Activated CD4-positive, alpha-beta T cell treated with anti-CD3 and anti-CD28 coated beads, Interleukin-2, Interleukin-6, amounts not matched to agents 100 ng/mL and 50 ng/mL, durations not matched to agents 16 hours and 8 hours (primary cell): ENCODE data around the gene BEST4.
"Not testable (repeated sequence)": the region's sequence is repeated elsewhere in the genome, so short reads cannot be mapped to it uniquely, and the experiment has no call there.

Experiments used
- DNase-seq: peaks from one replicate; pipeline ENCODE4 v3.0.0-alpha.2; 2020

The BEST4 gene

DNA sequence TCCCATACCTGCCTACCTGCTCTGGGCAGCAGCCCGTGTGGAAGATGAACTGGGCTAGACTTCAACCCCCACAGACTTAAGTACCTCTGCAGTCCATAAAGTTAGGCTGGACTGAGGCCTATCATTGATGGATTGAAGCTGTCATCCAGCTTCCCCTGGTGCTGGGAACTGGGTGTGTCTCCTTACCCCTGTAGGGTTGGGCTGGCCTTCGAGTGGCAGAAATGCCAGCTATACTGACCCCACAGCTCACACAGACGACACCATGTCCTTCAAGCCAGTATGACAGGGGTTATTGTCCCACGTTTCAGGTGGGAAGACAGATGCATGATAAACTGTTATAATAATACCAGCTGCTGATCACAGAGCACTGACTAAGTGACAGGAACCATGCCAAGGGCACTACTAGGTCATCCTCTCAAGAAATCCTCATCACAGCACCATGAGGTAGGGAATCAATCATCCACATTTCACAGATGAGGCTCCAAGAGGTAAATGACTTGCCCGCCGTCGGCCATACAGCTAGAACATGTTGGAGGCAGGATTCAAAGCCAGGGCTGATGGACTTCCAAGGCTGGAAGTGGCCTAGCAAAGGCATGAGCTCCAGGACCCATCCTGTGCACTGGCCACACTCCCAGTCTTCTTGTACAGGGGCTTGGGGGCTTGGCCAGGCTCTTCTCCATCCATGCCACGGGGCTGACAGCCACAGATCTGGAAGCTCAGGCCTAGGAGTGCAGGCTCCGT lies at the start of gene BEST4:
TSS of gene BEST4 (minus strand) at position 51 of the 741 bp plus-strand sequence. CDS start 465 bp downstream, outside the sequence.
- DNase-seq = no peak

GRCh38 chr1:44835738-44836675 lies 48.0 kb upstream of the BEST4 start:
- peak; percentile 91 for DNase-seq

- no peak for DNase-seq
These were observed 46.4 kb upstream of the BEST4 start for GRCh38 chr1:44834328-44834727.

DNA sequence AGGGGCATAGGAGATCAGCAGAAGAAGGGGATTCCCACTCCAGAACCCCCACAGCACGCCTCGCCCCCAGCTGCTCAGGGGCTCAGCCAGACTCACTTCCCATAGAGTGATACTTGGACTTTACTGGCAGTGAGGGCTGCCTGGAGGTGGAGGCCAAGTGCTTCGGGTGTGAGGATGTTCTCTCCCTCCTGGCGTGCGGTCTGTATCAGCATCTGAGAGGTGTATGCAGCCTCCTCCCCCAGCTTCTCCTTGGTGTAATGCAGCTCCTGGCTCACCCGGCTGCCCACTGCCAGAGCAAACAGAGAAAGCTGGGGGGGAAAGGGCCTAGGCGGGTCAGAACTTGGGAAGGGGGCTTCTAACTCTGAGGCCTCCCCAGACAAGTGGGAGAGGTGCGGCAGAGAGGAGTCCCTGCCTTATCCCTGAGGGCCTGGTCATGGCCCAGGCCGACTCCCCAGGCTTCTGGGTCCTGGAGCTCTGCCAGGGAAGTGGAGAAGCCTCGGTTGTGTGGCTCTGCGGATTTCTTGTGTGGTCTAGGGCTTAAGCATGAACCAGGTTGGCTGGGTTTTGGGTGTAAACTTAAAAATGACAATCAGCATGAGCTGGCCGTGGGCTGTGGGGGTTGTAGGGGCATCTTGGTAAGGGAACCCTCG lies 44.2 kb upstream of the BEST4 start:
- no peak for DNase-seq

GRCh38 chr1:44831516-44831915 lies 43.5 kb upstream of the BEST4 start:
- no peak for DNase-seq

GRCh38 chr1:44830900-44831304 lies 42.9 kb upstream of the BEST4 start:
- DNase-seq = no peak

DNA sequence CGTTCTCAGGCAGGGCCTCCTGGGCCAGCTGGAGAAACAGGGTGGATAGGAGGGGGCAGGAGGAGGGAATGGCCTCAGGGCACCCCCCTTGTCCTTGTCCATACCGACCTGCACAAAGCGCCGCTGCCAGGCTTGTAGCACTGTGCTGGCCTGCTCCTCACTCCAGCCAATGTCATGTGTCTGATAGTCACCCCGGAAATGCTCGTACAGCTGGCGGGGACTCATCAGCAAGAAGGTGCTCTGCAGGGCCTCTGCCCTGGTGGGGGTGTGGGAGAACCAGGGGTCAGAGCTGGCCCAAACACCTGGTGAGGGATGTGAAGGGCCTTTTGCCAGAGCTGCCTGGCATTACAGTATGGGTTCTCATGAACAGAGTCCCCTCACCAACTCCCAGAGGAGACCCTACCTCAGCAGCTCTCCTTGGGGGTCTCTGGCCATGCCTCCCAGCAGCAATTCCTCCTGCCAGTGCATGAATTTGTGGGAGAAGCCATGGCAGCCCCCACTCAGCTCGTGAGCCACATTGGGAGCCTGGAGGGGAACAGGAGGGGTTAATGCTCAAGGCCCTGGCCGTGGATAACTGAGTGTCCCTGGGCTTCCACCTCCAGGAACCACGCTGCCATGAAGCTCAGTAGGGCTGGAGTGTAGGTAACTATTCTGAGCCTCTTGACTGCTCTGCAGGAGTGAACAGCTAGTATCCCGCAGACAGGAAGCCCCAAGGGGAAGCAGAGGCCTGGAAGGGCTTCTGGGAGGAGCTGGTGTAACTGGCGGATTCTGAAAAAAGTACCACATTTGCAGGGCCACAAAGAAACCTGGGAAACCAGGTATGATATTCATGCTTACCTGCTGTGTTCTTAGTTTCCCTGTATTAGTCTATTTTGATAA lies 41.8 kb upstream of the BEST4 start:
- DNase-seq = no peak

DNA sequence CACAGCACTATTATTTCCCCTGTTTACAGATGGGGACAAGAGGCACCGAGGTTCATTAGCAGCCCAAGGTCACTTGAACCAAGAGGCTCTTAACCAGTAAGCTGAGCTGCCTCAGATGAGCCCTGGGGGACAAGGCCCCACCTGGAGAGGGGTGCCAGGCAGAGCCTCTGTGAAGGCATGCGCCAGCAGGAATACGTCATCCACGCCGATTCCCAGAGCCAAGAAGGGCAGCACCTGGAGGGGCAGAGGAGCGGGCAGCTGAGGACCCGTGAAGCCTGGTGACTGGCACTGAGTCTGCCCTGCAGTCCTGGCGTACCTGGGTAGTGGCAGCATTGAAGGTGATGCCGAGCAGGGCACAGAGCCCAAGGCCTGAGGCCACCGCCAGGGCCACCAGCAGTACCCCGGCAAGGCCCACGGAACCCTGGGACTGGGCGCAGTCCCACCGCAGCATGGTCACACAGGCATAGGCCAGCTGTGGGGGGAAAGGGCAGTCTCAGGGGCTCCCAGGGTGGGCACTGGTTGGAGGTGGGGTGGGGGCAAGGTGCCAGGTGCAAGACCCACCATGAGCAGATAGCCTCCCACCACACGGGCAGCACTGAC lies 41.0 kb upstream of the BEST4 start:
- DNase-seq = no peak

GRCh38 chr1:44828003-44828651 lies 40.2 kb upstream of the BEST4 start:
- no peak for DNase-seq

DNA sequence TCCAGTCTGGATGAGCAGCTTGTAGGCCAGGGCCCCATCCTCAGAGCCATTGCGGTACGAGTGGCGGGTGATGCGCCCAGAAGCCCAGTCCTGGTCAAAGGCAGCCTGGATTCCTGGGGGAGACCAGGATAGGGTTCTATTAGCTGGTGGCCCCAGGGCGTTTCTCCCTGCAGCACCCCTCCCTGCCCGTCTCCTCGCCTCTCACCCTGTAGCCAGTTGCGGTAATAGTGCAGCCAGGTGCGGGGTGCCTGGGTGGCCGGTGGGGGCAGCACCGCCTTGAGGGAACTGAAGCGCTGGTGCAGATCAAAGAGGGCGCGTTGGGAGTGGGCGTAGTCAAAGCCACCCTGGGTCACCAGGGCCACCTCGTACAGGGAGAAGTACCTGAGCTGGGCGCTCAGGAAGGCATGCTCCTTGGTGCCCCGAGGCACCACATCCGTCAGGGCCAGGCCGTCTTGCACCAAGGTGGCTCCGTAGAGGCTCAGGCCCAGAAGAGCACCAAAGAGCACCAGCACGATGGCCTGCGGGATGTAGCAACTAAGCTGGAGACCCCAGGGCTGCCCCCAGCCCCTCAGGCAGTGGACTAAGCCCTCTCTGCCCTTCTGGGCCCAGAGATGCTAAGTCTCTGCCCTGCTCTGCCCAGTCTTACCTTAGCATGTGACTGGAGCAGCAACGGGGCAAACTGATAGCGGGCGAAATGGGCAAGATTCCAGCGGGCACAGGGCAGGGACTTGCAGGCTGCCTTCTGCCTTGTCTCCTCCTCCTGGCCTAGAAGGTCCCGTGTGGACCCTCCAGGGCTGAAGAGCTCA lies 39.4 kb upstream of the BEST4 start:
- DNase-seq = no peak

DNA sequence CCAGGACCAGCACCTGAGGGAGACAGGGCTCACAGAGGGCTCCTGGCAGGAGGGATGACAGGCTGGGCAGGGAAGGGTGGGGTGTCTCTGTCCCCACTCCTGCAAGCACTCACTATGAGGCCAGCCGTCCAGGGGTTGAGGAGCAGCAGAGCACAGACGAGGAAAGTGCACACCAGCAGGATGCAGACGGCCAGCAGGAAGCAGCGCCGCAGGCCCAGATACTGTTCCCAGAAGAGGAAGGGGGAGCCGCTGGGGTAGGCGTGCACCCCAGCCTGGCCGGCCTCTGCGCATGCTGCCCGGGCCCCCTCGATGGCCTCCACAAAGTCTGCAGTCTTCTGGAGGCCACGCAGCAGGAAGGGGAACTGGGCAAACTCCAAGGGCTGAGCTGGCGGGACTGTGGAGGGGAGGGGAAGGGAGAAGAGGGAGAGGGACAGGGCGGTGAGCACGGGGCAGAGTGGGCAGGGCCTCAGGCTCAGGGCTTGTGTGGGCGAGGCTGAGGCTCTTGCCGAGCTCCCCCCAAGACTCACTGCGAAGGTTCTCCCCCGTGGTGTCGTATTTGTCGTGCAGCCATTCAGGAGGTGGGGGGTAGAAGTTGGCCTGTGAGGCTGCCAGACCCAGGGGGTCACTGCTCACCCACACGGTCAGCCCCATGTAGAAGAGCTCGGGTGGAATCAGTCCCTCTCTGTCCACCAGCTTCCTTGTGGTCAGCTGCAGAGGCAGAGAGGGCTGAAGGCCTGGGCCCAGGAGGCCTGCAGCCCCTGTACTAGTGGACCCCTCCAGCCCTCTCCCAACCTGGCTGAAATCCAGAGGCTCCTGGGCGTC lies 38.6 kb upstream of the BEST4 start:
- no peak for DNase-seq

- DNase-seq = not testable (repeated sequence)
These were observed 36.4 kb upstream of the BEST4 start for GRCh38 chr1:44824392-44824791.

DNA sequence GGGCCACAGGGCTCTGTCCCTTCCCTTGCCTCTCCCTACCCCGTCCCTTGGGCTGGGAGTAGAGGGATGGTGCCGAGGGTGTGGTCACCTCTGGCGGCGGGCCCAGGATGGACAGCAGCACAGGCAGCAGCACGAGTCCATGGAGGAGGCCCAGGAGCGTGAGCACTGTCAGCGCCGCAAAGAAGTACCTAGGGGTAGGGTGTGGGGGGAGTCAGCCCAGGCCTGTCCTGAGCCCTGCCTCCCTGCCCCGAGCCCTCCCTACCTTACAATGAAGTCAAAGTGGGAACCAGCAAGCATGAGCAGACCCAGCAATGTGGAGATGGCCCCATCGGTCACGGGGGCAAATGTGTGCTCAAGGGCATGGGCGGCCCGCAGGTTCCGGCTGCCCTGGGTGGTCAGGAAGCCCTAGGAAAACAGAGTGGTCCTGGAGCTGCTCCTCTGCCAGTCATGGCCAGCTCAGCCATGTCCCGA lies 35.0 kb upstream of the BEST4 start:
- DNase-seq = no peak

GRCh38 chr1:44822131-44822701 lies 34.2 kb upstream of the BEST4 start:
- no peak for DNase-seq

- no peak for DNase-seq
These were observed 33.3 kb upstream of the BEST4 start for GRCh38 chr1:44821240-44821715.

DNA sequence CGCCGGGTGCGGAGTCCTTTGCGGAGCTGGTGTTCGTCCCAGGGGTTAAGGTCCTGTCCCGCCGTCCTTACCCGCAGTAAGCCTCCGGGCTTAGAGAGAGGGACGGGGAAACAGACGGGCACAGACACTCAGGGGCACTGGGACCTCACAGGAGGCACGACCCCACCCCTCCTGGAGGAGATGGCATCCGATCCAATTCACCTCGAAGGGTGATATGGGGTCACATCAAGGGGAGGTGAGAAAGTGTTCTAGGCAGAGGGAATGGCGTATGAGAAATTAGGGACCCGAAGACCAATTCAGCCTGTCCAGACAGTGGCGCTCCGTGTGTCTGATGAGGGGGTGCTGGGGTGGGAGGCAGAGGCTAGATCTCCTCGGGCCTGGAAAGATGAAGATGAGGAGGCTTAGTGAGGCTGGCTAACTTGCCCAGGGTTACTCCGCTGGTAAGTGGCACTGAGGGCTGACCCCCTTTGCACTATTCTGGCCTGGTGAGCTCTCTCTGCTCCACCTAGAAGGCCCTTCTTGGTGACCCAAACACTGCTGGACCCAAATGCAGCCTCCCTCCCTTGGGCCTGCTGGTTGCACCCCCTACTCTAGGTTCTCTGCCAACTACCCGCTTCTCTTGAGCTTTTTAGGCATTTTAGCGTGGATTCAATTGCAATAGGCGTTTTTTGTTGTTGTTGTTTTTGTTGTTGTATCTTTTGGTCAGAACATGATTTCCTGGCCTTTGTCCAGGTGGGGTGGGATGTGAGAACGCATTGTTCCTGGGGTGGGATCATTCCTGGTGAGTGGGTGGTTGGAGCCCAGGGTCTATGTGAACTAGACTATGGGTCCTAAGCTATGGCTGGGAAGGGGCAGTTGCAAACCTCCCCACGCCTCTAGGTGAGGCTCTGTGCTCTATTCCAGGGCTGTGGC lies 32.6 kb upstream of the BEST4 start:
- no peak for DNase-seq

DNA sequence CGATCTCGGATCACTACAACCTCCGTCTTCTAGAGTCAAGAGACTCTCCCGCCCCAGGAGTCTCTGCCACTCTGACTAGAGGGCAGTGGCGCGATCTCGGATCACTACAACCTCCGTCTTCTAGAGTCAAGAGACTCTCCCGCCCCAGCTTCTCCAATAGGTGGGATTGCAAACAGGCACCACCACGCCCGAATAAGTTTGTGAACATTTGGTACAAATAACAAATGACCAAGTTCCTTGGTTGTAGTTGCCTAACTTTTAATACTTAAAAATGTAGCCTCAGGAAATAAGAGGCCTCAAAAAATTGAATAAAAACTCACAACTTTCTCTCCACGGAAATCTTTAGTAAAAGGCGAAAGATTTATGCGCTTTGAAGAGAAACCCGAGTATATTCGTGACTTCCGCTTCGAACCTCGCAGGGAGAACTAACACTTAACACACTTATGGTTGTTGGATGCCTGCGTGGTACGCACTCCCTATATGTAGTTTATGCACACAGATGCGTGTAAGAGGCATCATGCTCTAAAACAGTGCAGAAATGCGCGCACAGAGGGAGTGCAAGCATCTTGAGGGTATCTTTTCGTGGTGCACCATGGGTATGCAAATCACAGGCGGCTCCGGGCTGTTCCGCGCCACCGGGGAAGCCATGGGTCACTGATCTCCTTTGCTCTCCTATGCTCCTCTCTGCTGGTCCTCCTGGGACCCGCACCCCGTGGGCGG lies 31.8 kb upstream of the BEST4 start:
- peak; percentile 95 for DNase-seq
